GM12878 (cell line): ENCODE results near the gene GMPPA.

ENCODE experiments used
- CHD4 ChIP-seq: fragments of 200-600 bp; sonication (generic); IDR thresholded peaks from 2 replicates; pipeline ENCODE4 v1.6.1; 2016; ENCODE audit warnings: mild to moderate bottlenecking
- ETV6 ChIP-seq, 2 experiments: fragments of 450-650 bp in 1 of 2; IDR thresholded peaks in 1 of 2; conservative IDR thresholded peaks in 1 of 2; 2 replicates each; pipeline ENCODE4 v1.6.1; 2014; ENCODE audit warnings: antibody characterized with exemption in 1 of 2, borderline replicate concordance in 1 of 2, low read depth in 1 of 2, mild to moderate bottlenecking in 1 of 2, moderate library complexity in 1 of 2
- POLR2A ChIP-seq: IDR thresholded peaks from 2 replicates; pipeline ENCODE4 v1.6.1; 2011; ENCODE audit warnings: low read depth, mild to moderate bottlenecking, low read length
- RAD51 ChIP-seq: fragments of 450-650 bp; IDR thresholded peaks from 2 replicates; pipeline ENCODE4 v1.6.1; 2016; ENCODE audit warnings: moderate library complexity, mild to moderate bottlenecking, inconsistent platforms
- RCOR1 ChIP-seq: conservative IDR thresholded peaks from 2 replicates; pipeline ENCODE4 v1.6.1; 2012; ENCODE audit warnings: low read depth, low read length, improper control_type of control experiment
- TF ChIP-seq, protein P1 (sequence below), 3 experiments: IDR thresholded peaks in 2 of 3; conservative IDR thresholded peaks in 1 of 3; 2 replicates each; pipeline ENCODE4 v1.5.1; 2011; ENCODE audit warnings: low read depth in 3 of 3, low read length in 3 of 3, mild to moderate bottlenecking in 3 of 3, control low read depth in 2 of 3, moderate library complexity in 2 of 3, inconsistent platforms in 1 of 3, mixed read lengths in 1 of 3; ENCODE audit not compliant: control insufficient read depth in 2 of 3, insufficient read depth in 1 of 3; ENCODE audit errors: extremely low read depth in 1 of 3
- TF ChIP-seq, protein P2 (sequence below): IDR thresholded peaks from 2 replicates; pipeline ENCODE4 v1.6.1; 2011; ENCODE audit warnings: low read depth, mild to moderate bottlenecking, low read length, moderate library complexity, borderline replicate concordance; ENCODE audit errors: extremely low read depth

DNA sequence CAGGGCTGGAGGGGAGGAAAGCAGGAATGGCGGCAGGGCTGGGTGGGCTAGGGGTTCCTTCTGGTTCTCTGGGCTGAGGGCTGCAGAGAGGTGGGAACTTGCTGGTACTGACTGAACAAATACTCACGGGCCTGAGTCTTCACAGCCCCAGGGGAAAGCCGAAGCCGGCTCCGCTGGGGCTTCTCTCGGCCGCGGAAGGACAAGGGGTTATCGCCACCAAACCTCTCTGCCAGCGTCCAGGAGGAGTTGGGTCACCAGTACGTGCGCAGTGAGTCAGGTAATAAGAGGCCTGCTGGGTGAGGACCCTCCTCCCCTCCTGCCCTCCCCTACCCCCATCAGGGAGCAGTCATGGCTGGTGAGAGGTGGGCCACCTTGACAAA lies 13.5 kb upstream of the GMPPA start:
- TF ChIP-seq, protein P1, sequence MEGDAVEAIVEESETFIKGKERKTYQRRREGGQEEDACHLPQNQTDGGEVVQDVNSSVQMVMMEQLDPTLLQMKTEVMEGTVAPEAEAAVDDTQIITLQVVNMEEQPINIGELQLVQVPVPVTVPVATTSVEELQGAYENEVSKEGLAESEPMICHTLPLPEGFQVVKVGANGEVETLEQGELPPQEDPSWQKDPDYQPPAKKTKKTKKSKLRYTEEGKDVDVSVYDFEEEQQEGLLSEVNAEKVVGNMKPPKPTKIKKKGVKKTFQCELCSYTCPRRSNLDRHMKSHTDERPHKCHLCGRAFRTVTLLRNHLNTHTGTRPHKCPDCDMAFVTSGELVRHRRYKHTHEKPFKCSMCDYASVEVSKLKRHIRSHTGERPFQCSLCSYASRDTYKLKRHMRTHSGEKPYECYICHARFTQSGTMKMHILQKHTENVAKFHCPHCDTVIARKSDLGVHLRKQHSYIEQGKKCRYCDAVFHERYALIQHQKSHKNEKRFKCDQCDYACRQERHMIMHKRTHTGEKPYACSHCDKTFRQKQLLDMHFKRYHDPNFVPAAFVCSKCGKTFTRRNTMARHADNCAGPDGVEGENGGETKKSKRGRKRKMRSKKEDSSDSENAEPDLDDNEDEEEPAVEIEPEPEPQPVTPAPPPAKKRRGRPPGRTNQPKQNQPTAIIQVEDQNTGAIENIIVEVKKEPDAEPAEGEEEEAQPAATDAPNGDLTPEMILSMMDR (IDR thresholded peaks at IDR 0.05 in 2 of 3, conservative IDR thresholded peaks at IDR 0.05 in 1 of 3; ENCODE audit: control insufficient read depth in 2 of 3, extremely low read depth in 1 of 3, insufficient read depth in 1 of 3, low read depth in 3 of 3, low read length in 3 of 3) = no peak
- TF ChIP-seq RCOR1 = no peak
- TF ChIP-seq RAD51 = no peak
- TF ChIP-seq, protein P2, sequence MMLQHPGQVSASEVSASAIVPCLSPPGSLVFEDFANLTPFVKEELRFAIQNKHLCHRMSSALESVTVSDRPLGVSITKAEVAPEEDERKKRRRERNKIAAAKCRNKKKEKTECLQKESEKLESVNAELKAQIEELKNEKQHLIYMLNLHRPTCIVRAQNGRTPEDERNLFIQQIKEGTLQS = no peak
- TF ChIP-seq POLR2A = no peak
- no peak for TF ChIP-seq ETV6 (conservative IDR thresholded peaks at IDR 0.05 in 1 of 2, IDR thresholded peaks at IDR 0.05 in 1 of 2; ENCODE audit: borderline replicate concordance in 1 of 2, low read depth in 1 of 2)
- TF ChIP-seq CHD4 = no peak
